Lung (tissue), 12 donors: Measurements from ENCODE around the gene DKK3. TPM values are rescaled to one million over a fixed set of nuclear protein-coding genes. Genes with fewer than 3 reads are reported as not detected.

Experiments used
- ATAC-seq: fragments of 200-7000 bp; cut with Tn5 transposase; one replicate; pipeline ENCODE4 v1.9.1; 2020; ENCODE audit warnings: moderate number of reproducible peaks; ENCODE audit not compliant: insufficient read depth, low FRiP score
- DNase-seq, 3 donors: peaks; one replicate each; pipeline ENCODE4 v3.0.0-alpha.2; 2013 to 2017
- H3K27ac ChIP-seq, 2 donors: one replicate each; pipeline ENCODE4 v1.5.1; 2013; ENCODE audit warnings: mild to moderate bottlenecking in 2 of 2, moderate library complexity in 2 of 2, control low read depth in 1 of 2, inconsistent platforms in 1 of 2, low read depth in 1 of 2, low read length in 1 of 2
- H3K27me3 ChIP-seq, 3 donors: one replicate each; pipeline ENCODE4 v1.5.1; 2013; ENCODE audit warnings: low read length in 2 of 3; ENCODE audit not compliant: control insufficient read depth in 3 of 3, insufficient read depth in 3 of 3
- H3K36me3 ChIP-seq, 4 donors: one replicate each; pipeline ENCODE4 v1.5.1; 2013; ENCODE audit warnings: low read length in 4 of 4, mild to moderate bottlenecking in 1 of 4, moderate library complexity in 1 of 4; ENCODE audit not compliant: control insufficient read depth in 4 of 4, insufficient read depth in 4 of 4
- H3K4me1 ChIP-seq, 5 donors: one replicate each; pipeline ENCODE4 v1.5.1; 2013; ENCODE audit warnings: low read length in 5 of 5, mild to moderate bottlenecking in 2 of 5, moderate library complexity in 1 of 5; ENCODE audit not compliant: control insufficient read depth in 5 of 5, insufficient read depth in 5 of 5
- H3K4me3 ChIP-seq: one replicate; pipeline ENCODE4 v1.5.1; 2013; ENCODE audit warnings: mild to moderate bottlenecking, control low read depth, moderate library complexity
- H3K9ac ChIP-seq, 2 donors: one replicate each; pipeline ENCODE4 v1.5.1; 2013; ENCODE audit warnings: low read length in 2 of 2, control low read depth in 1 of 2; ENCODE audit not compliant: insufficient read depth in 1 of 2
- H3K9me3 ChIP-seq, 4 donors: one replicate each; pipeline ENCODE4 v1.5.1; 2013; ENCODE audit warnings: low read length in 3 of 4, mild to moderate bottlenecking in 1 of 4, moderate library complexity in 1 of 4; ENCODE audit not compliant: control insufficient read depth in 4 of 4, insufficient read depth in 3 of 4
- CTCF ChIP-seq: IDR thresholded peaks from 2 replicates; pipeline ENCODE4 v1.5.1; 2012; ENCODE audit warnings: mild to moderate bottlenecking; ENCODE audit errors: control extremely low read depth, extremely low read depth
- WGBS, 2 donors: extraction: QIAGEN DNeasy Blood & Tissue Kit; methylation state at CpG; one replicate each; pipeline ENCODE4 v1.1.7; 2013; 5-methylcytosine and 5-hydroxymethylcytosine counted together
- polyA plus RNA-seq, 2 donors: library from polyadenylated mRNA; stranded (reverse); fragments of 200-250 nt; gene quantifications; one replicate each; pipeline ENCODE4 v1.2.1, GENCODE V29; 2013
- total RNA-seq, 2 donors: library from RNA; depleted of rRNA in 1 of 2; stranded (reverse); fragments of >200 nt in 1 of 2; gene quantifications; one replicate each; pipeline ENCODE4 v1.2.1, GENCODE V29; 2014 to 2021
- donor health status: control.
- donor health status: control.
- donor health status: Bipolar disorder and iron deficiency.
- donor health status: healthy.
- donor health status: DM: yes; HTN: yes; CAD: no.

The DKK3 gene
- total and polyA plus RNA-seq, 4 donors = 45.3 to 121 (median 94.5) TPM

GRCh38 chr11:11984563-11984962 lies 23.9 kb downstream of the DKK3 start:
- H3K9me3 ChIP-seq = peaks cover 0 to 2% (median 0%) of the 10 kb centered on the region in 4 donors
- H3K4me1 ChIP-seq = peaks cover 0 to 29% (median 19%) of the 10 kb centered on the region in 5 donors
- TF ChIP-seq CTCF = no peak
- H3K36me3 ChIP-seq = peaks cover 0 to 45% (median 9%) of the 10 kb centered on the region in 4 donors
- no peak overlapping the region for H3K4me3 ChIP-seq
- H3K9ac ChIP-seq = no peak overlapping the region
- no peaks in the 10 kb centered on the region for H3K27me3 ChIP-seq
- WGBS, 2 donors = 55 to 59% methylated on average over 5 of the region's 5 CpGs
- ATAC-seq (no peak), DNase-seq (no peak)
- H3K27ac ChIP-seq = no peak overlapping the region

GRCh38 chr11:11983427-11983826 lies 25.0 kb downstream of the DKK3 start:
- peaks cover 0 to 43% (median 9%) of the 10 kb centered on the region in 4 donors for H3K36me3 ChIP-seq
- no peak for TF ChIP-seq CTCF
- H3K27ac ChIP-seq = no peak overlapping the region
- 75 to 92% methylated on average over 5 of the region's 5 CpGs for WGBS, 2 donors
- H3K9ac ChIP-seq = no peak overlapping the region
- H3K9me3 ChIP-seq = peaks cover 0 to 2% (median 0%) of the 10 kb centered on the region in 4 donors
- peaks cover 10 to 36% (median 27%) of the 10 kb centered on the region in 5 donors for H3K4me1 ChIP-seq
- DNase-seq (no peak), ATAC-seq (no peak)
- no peaks in the 10 kb centered on the region for H3K27me3 ChIP-seq
- no peak overlapping the region for H3K4me3 ChIP-seq

GRCh38 chr11:11982975-11983374 lies 25.5 kb downstream of the DKK3 start:
- WGBS, 2 donors = 93 to 94% methylated on average over 2 of the region's 2 CpGs
- Histone ChIP-seq H3K4me1 (peaks cover 12 to 36% (median 30%) of the 10 kb centered on the region in 5 donors), H3K9ac (no peak overlapping the region), H3K27ac (no peak overlapping the region), H3K27me3 (no peaks in the 10 kb centered on the region), H3K4me3 (no peak overlapping the region), H3K9me3 (peaks cover 0 to 2% (median 0%) of the 10 kb centered on the region in 4 donors), H3K36me3 (peaks cover 0 to 39% (median 10%) of the 10 kb centered on the region in 4 donors)
- DNase-seq (no peak), ATAC-seq (no peak)
- TF ChIP-seq CTCF = no peak

GRCh38 chr11:11982461-11982860 lies 26.0 kb downstream of the DKK3 start:
- TF ChIP-seq CTCF = no peak
- ATAC-seq (no peak), DNase-seq (no peak)
- Histone ChIP-seq H3K27me3 (no peaks in the 10 kb centered on the region), H3K27ac (no peak overlapping the region), H3K9me3 (peaks cover 0 to 2% (median 0%) of the 10 kb centered on the region in 4 donors), H3K4me1 (peaks cover 17 to 36% (median 33%) of the 10 kb centered on the region in 5 donors), H3K36me3 (peaks cover 0 to 35% (median 10%) of the 10 kb centered on the region in 4 donors), H3K9ac (no peak overlapping the region), H3K4me3 (no peak overlapping the region)
- WGBS, 2 donors = 95 to 97% methylated on average over 10 of the region's 10 CpGs
